NCI-H2227 treated with DMSO at 0.1 percent for 48 hours (cell line): ENCODE results near the gene OR2J1.
"Not testable (repeated sequence)": the region's sequence is repeated elsewhere in the genome, so short reads cannot be mapped to it uniquely, and the experiment has no call there.

Source experiments
- DNase-seq: peaks from one replicate; lab custom pipeline; 2025; lab: John Stamatoyannopoulos, UW

OR2J1 gene

DNA sequence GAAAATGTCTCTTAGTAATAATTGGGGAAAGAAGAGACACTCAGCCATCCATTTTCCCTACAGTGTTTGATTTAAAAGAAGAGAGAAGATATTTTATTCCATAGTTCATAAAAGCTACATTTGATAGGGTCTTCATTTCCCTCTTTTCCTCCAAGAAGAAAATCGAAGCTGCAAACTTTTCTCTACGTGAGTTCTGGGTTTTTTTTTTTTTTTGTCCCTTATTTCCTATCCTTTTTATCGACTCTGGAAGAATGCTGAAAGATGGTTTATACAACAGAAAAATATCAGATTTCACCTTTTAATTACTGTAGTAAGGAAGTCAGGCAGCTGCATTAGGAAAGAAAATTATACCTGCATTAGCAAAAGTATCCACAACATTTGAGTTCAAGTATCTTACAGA is at the start of gene OR2J1:
Gene OR2J1, plus strand, starts transcription at position 301 of the 400 bp plus-strand sequence. CDS start 1,453 bp downstream, outside the sequence.
- no peak for DNase-seq

DNA sequence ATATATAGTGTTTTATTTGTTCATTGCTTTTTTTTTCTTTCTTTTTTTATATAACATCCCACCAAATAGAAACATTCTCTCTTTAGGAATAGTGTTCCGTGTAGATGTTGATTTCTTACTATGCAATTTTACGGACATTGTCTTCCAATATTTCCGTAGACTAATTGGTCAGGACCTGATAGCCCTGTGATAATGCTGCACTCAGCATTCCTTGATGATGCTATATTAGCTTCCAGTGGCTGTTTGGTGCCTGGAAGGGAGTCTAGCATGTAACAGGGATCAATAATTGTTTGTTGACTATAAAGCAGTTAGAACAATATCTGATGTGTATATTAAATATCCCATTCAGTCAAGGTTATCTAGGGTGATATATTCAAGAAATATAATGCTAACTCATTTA is 47.6 kb upstream of the OR2J1 start:
- no peak for DNase-seq

DNA sequence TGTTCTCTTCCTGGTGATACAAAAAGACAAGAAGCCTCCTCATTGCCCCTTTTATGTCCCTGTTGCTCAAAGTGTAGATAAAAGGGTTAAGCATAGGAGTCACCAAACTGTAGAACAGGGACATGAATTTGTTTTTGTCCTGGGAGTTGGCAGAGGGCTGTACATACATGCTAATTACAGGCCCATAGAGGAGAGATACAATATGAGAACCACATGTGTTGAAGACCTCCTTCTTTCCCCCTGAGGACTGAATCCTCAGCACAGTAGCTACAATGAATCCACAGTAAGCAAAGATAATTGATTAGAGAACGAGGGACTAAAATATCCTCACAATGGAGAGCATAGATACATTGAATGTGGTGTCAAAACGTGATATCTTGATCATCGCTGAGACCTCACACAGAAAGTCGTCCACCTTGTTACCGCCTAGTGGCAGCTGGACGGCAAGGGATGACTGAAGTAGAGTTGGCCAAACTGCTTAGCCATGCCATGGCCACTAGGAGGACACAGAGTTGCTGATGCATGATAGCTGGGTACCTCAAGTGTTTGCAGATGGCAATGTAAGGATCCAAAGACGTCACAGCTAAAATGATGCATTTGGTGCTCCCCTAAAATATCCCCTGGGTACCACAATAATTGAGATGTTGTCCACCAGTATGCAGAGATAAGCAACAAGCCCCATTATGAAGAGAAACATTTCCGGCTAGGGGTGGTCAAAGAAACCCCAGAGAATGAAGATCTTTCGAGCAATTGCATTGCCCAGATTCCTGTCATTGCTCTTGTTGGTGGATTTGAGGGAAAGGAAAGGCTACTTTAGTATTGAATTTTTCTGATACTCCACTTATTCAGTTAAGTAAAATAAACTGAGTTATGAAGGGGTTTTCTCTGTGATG is 27.2 kb upstream of the OR2J1 start:
- DNase-seq = no peak

DNA sequence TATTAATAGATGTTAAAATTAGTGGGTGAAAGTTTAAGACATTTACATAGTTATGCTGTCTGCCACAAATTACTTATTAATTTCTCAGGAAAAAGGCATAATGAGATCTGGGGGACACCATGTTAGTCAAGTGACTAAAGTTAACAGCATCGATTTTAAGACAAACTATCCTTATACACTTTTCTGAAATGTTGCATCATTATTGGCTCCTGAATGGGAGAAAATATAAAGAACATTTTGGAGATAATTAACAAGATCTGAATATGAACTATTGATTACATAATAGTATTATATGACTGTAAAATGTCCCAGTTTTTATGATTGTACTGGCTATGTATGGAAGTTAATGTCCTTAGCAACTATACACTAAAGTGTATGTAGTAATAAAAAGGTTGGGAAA is 20.1 kb upstream of the OR2J1 start:
- DNase-seq = no peak

DNA sequence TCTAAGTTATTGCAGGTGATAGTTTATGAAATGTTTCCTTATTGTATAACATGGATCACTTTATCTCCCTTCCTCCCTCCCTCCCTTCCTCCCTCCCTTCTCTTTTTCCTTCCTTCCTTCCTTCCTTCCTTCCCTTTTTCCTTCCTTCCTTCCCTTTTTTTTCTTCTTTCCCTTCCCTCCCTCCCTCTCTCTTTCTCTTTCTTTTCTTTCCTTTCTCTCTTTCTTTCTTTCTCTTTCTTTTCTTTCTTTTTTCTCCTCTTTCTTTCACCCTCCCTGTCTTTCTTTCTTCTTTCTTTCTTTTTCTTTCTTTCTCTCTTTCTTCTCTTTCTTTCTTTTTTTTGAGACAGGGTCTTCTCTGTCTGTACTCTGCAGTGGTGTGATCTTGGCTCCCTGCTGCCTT is 18.0 kb upstream of the OR2J1 start:
- DNase-seq = no peak

DNA sequence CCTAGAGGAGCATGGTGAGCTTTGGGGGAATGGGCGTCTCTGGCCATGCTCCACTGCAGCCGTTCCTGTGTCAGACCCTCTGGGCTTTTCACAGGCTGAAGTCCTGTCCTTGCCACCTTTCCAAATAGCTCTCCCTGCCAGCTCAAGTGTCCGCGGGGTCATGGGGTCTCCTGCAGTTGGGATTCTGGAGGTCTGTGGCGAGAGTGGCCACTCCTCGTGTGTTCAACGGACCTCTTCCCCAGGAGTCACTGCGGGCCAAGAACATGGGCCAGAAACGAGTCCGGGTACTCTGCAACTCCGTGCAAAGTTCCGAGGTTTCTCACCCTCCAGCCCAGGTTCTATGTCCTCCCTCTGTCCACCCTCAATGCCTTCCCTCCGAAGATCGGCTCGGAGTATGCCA is 16.8 kb upstream of the OR2J1 start:
- DNase-seq = no peak

DNA sequence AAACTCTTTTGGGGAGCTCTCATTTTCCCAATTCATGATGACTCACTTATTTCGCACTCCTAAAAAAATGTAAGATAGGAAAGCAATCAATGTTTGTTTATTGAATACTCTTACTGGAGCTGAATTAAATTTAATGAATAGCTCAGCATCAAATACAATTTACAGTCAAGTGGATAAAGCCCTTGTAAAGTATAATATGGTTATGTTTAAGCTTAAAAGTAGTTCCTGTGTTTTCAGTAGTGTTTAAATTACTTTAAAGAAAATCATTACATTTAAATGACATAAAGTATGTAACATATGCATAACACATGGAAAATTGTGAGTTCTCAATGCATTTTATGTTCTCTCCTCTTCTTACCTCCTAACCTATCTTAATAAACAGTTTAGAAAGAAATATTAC is 12.1 kb upstream of the OR2J1 start, which contains the start of gene OR2B3:
Gene OR2B3, minus strand, starts transcription at position 101 of the 400 bp plus-strand sequence. Its CDS starts 65 bp downstream, at position 36.
- no peak for DNase-seq

DNA sequence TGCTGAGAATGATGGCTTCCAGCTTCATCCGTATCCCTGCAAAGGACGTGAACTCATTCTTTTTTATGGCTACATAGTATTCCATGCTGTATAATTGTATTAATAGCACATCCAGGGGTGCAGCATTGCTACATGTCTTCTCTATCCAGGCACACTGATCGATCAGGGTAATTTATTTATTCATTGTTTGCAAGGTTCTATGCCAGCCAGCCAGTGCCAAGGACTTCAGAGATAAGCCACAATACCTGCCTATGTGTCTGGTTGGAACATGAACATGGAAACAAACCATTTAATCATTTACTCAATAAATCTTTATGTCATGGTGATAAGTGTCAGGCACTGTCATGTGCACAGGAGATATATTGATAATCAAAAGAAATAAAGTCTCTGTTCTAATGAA is 6.3 kb upstream of the OR2J1 start:
- no peak for DNase-seq

DNA sequence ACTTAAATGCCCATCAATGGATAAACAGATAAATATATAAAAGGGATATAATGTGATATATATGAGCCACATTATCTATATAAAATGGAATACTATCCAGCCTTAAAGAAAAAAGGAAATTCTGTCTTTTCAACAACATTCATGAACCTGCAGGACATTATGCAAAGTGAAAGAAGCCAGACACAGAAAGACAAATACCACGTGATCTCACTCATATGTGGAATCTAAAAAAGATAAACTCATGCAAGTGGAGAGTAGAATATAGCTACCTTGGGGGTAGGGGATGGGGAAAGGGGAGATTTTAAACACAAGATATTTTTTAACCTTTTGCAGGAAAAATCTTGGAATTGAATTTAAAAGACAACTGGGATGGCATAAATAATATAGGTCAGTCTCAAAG is 1.5 kb upstream of the OR2J1 start:
- no peak for DNase-seq

DNA sequence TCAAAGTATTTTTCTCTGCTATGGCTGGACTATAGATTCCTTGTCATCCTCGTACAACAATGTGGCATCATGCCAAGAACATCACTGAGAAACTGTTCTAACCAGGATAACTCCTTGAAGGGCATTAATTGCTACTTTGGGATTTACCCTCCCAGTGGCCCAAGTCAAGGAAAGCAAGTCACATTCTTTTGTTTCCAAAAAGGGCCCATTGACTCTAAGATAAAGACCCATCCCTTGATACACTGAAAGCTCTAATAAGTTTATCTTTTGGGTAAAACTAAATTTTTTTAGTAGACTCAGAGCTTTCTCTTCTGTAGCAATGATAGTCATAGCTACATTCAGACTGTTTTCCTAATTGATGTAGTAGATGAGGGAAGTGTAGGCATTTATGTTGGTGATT is 8.5 kb downstream of the OR2J1 start, which contains the start of gene OR2J3:
Gene OR2J3, plus strand, starts transcription at position 301 of the 400 bp plus-strand sequence. CDS start 3,833 bp downstream, outside the sequence.
- no peak for DNase-seq

DNA sequence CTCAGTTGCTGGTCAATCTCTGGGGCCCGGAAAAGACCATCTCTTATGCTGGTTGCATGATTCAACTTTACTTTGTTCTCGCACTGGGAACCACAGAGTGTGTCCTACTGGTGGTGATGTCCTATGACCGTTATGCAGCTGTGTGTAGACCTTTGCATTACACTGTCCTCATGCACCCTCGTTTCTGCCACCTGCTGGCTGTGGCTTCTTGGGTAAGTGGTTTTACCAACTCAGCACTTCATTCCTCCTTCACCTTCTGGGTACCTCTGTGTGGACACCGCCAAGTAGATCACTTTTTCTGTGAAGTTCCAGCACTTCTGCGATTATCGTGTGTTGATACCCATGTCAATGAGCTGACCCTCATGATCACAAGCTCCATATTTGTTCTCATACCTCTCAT is 12.8 kb downstream of the OR2J1 start:
- DNase-seq = no peak

DNA sequence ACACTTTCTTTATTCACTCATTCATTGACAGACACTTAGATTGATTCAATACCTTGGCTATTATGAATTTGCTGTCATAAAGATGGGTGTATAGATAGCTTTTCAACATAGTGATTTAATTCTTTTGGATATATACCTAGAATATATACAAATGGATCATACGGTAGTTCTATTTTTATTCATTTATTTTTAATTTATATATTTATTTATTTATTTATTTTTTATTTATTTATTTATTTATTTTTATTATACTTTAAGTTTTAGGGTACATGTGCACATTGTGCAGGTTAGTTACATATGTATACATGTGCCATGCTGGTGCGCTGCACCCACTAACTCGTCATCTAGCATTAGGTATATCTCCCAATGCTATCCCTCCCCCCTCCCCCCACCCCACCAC is 15.7 kb downstream of the OR2J1 start:
- DNase-seq = not testable (repeated sequence)

DNA sequence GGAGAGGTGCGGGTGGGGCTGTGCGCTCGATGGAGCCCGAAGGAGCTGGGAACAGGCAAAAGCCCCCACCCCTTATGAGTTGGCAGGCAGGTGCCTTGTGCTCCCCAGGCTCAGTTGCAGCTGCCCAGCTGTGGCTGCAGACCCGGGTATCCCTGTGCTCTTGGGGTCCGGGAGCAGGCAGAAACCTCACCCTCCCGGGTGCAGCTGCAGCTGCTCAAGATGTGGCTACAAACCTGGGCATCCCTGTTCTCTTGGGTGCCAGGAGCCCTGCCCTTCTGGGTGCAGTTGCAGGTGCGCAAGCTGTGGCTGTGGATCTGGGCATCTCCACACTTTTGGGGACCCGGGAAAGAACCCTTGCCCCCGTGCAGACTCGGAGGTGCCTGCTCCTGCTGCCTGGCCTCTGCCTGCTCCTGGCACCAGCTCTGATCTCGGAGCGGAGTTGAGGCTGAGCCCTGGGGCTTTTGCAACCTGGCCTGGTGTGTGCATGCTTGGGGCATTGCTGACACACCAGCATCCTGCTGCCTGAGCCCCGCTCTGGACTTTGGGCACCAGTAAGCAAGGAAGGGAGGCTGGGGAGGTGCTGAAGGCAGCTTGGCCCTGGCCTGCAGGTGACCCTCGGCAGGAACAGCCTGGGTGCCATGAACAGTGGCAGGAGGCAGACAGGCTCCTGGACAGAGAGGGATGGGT is 30.2 kb downstream of the OR2J1 start:
- no peak for DNase-seq

DNA sequence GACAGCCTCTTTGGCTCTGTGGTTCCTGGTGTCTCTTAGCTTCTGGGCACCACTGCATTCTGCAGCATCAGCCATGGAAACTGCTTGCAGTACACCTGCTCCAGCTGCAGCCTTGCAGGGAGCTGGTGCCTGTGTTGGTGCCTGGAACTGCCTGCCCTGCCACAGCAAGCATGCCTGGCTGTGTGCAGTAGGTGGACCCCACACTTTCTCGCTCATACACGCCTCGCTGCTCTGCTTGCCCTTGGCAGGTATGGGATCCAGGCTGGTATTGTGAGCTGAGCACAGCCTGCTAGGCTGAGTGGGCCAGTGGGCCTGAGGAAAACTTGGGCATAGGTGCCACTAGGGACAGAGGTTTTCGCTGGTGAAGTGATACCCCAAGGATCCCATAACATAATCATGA is 31.4 kb downstream of the OR2J1 start:
- DNase-seq = no peak

DNA sequence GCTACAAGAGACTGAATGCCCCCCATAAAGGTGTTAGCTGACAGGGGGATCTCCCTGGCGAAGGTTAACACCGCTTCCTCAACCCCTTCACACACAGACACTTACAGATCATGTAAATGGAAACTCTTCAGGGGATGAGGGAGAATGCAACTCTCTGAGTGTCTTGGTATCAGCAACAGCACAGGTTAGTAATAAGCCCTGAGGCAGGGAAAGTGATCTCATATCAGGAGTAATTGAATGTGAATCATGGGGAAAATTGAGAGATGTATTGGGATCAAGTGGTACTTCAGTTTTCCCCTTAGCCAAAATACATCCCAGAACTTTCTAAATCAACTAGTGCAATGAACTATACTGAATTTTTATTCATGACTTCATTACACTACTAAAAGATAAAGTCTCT is 32.4 kb downstream of the OR2J1 start:
- no peak for DNase-seq

DNA sequence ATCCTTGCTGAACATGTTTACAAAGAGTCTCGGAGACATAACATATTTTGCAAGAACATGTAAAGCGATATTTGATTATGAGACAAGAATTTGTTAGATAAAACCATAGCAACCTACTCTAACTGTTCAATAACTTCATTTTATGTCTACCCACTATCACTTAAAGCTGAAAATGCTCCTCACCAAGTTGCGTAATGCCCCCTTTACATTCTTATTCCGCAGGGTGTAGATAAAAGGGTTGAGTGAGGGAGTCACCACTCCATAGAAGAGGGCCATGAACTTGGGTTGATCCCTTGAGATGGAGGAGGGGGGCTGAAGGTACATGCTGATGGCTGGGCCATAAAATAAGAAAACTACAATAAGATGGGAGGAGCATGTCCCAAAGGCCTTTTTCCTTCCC is 38.4 kb downstream of the OR2J1 start:
- no peak for DNase-seq

DNA sequence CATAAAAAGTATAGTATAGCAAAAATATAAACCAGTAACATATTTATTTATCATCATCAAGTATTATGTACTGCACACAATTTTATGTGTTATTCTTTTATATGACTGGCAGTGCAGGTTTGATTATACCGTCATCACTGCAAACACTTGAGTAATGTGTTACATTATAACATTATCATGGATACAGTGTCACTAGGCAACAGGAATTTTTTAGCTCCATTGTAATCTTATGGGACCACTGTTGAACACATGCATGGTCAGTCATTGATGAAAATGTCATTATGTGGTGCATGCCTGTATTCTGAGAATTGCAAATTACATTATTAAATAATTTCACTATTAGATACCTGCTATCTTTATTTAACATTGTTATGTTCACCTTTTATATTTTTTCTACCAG is 42.3 kb downstream of the OR2J1 start:
- DNase-seq = no peak

DNA sequence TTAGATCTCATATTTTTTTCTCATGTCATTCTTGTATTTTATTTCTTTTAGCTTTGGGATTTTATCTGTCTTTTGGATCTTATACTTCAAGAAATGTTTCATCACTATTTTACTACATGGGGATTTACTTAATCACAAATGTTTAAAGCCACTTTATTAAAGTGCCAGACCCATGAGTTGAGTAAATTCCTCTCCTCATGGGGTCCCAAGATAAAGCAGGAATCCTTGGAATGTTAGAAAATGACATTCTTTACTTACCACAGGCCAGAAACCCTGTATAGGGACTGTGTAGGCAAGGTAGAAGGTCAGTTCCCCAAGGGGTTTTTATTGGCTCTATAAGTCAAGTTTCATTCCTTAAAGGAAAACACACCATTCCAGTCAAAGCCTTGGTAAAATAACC is 43.0 kb downstream of the OR2J1 start:
- no peak for DNase-seq

DNA sequence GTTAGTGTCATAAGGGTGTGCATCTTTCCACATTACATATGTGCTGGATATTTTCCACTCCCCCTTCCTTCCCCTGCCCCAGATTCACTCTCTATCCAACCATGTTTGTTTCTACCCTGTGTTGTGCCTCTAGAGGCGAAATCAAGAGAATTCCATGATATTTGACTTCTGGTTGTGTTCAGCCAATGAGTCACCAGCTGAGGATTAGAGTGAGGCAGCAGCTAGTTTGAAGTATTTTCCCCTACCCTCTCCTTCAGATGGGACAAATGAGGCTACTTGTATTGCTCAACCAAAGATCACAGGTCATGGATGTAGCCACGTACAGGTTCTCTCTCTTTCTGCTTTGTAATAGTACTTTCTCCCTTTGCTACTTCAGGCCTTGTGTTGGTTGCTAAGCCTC is 46.9 kb downstream of the OR2J1 start:
- DNase-seq = no peak

DNA sequence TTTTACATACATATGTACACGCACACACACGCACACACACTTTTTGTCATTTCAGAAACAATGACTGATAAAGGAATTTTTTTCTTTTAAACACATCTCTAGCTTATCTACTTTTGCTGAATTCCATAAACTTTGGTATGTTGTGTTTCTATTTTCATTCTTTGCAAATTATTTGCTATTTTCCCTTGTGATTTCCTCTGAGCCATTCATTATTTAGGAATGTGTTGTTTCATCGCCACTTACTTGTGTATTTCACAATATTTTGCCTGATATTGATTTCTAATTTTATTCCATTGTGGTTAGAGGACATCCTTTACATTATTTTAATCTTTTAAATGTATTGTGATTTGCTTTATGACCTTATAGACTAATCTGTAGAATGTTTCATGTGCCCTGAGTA is 47.8 kb downstream of the OR2J1 start:
- no peak for DNase-seq

DNA sequence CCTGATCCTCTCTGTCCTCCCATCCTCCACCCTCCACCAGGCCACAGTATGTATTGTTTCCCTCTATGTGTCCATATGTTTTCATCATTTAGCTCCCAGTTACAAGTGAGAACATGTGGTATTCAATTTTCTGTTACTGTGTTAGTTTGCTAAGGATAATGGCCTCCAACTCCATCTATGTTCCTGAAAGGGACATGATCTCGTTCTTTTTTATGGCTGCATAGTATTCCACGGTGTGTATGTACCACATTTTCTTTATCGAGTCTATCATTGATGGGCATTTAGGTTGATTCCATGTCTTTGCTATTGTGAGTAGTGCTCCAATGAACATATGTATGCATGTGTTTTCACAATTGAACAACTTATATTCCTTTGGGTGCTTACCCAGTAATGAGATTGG is 50.2 kb downstream of the OR2J1 start:
- not testable (repeated sequence) for DNase-seq
